OCI-LY1 (cell line): Measurements from ENCODE around the gene FAM20C.

ENCODE experiments used
- H2AFZ ChIP-seq: fragments of 200-600 bp; sonication (generic), shearing (Covaris generic); 2 replicates; pipeline ENCODE4 v1.6.0; 2014; ENCODE audit warnings: antibody characterized with exemption, mild to moderate bottlenecking, low read length
- H3F3A ChIP-seq: fragments of 200-600 bp; sonication (generic), shearing (Covaris generic); 2 replicates; pipeline ENCODE4 v1.6.0; 2014; ENCODE audit warnings: mild to moderate bottlenecking, antibody characterized with exemption, low read length, moderate library complexity; ENCODE audit not compliant: insufficient read depth
- H3K27ac ChIP-seq: fragments of 200-600 bp; sonication (generic); 2 replicates; pipeline ENCODE4 v1.5.1; 2014; ENCODE audit warnings: low read length, mixed run types, mild to moderate bottlenecking, low read depth; ENCODE audit not compliant: poor library complexity, severe bottlenecking
- H3K27me3 ChIP-seq: fragments of 200-600 bp; sonication (generic); 2 replicates; pipeline ENCODE4 v1.6.0; 2014; ENCODE audit warnings: antibody characterized with exemption, mild to moderate bottlenecking, low read length, moderate library complexity; ENCODE audit not compliant: insufficient read depth
- H3K36me3 ChIP-seq: fragments of 200-600 bp; sonication (generic); 2 replicates; pipeline ENCODE4 v1.6.1; 2014; ENCODE audit warnings: mild to moderate bottlenecking, antibody characterized with exemption, low read length, moderate library complexity, mixed read lengths; ENCODE audit not compliant: insufficient read depth
- H3K4me1 ChIP-seq: fragments of 200-600 bp; sonication (generic); 2 replicates; pipeline ENCODE4 v1.5.1; 2014; ENCODE audit warnings: mild to moderate bottlenecking, low read length, moderate library complexity; ENCODE audit not compliant: insufficient read depth, severe bottlenecking
- H3K4me2 ChIP-seq: fragments of 200-600 bp; sonication (generic), shearing (Covaris generic); 2 replicates; pipeline ENCODE4 v1.6.1; 2014; ENCODE audit warnings: low read length
- H3K4me3 ChIP-seq: fragments of 200-600 bp; sonication (generic); 2 replicates; pipeline ENCODE4 v1.5.1; 2014; ENCODE audit warnings: low read length, low read depth, mild to moderate bottlenecking, mixed read lengths; ENCODE audit not compliant: poor library complexity, severe bottlenecking
- H3K79me2 ChIP-seq: fragments of 200-600 bp; shearing (Covaris generic); 2 replicates; pipeline ENCODE4 v1.6.1; 2016; ENCODE audit warnings: mixed run types, low read length, mixed read lengths; ENCODE audit not compliant: insufficient read depth
- H3K9ac ChIP-seq: fragments of 200-600 bp; sonication (generic), shearing (Covaris generic); 2 replicates; pipeline ENCODE4 v1.6.1; 2014; ENCODE audit warnings: mild to moderate bottlenecking, low read length, mixed read lengths
- H3K9me2 ChIP-seq: fragments of 200-600 bp; sonication (generic), shearing (Covaris generic); 2 replicates; pipeline ENCODE4 v1.6.1; 2014; ENCODE audit warnings: low read depth, mild to moderate bottlenecking, low read length, mixed read lengths
- H3K9me3 ChIP-seq: fragments of 200-600 bp; shearing (Covaris generic); 2 replicates; pipeline ENCODE4 v1.6.1; 2014; ENCODE audit warnings: low read length, mixed read lengths
- H4K20me1 ChIP-seq: fragments of 200-600 bp; sonication (generic), shearing (Covaris generic); 2 replicates; pipeline ENCODE4 v1.6.0; 2016; ENCODE audit warnings: mild to moderate bottlenecking, low read length; ENCODE audit not compliant: insufficient read depth
- EZH2 ChIP-seq: fragments of 200-600 bp; sonication (generic), shearing (Covaris generic); IDR thresholded peaks from 2 replicates; pipeline ENCODE4 v1.8.0; 2017; ENCODE audit warnings: borderline replicate concordance, mixed run types, mild to moderate bottlenecking, antibody characterized with exemption, low read length, moderate library complexity, mixed read lengths
- TF ChIP-seq, protein P1 (sequence below): fragments of 200-600 bp; sonication (generic), shearing (Covaris generic); IDR thresholded peaks from 2 replicates; pipeline ENCODE4 v1.5.1; 2017; ENCODE audit warnings: mild to moderate bottlenecking, antibody characterized with exemption, low read length, moderate library complexity, mixed read lengths

Gene FAM20C

DNA sequence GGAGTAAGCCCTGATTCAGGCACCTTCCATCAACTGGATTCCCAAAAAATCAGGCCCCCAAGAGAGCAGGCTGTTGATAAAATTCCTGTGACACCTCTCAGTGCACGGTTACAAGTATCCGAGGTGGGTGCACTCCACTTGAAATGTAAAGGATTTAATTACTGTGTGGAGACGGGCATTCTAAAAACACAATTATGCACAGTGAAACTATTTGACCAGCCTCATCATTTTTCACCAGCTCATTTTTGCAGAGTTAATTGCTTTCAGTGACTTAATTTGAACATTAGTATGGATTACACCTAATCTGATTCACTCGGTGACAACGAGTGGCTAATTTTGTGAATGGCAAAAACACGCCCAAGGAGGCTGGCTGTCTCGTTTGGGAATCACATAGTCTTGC is 99.9 kb downstream of the FAM20C start:
- H3K4me3 ChIP-seq = no peak overlapping the region
- H3K79me2 ChIP-seq = no peaks in the 10 kb centered on the region
- H2AFZ ChIP-seq = no peak overlapping the region
- no peaks in the 10 kb centered on the region for H3K9me2 ChIP-seq
- H3K9me3 ChIP-seq = no peaks in the 10 kb centered on the region
- no peaks in the 10 kb centered on the region for H3K36me3 ChIP-seq
- no peaks in the 10 kb centered on the region for H3K27me3 ChIP-seq
- no peak overlapping the region for H3K9ac ChIP-seq
- H3K4me1 ChIP-seq = no peaks in the 10 kb centered on the region
- H4K20me1 ChIP-seq = no peaks in the 10 kb centered on the region
- H3F3A ChIP-seq = no peaks in the 10 kb centered on the region
- no peak for TF ChIP-seq EZH2
- TF ChIP-seq, protein P1, sequence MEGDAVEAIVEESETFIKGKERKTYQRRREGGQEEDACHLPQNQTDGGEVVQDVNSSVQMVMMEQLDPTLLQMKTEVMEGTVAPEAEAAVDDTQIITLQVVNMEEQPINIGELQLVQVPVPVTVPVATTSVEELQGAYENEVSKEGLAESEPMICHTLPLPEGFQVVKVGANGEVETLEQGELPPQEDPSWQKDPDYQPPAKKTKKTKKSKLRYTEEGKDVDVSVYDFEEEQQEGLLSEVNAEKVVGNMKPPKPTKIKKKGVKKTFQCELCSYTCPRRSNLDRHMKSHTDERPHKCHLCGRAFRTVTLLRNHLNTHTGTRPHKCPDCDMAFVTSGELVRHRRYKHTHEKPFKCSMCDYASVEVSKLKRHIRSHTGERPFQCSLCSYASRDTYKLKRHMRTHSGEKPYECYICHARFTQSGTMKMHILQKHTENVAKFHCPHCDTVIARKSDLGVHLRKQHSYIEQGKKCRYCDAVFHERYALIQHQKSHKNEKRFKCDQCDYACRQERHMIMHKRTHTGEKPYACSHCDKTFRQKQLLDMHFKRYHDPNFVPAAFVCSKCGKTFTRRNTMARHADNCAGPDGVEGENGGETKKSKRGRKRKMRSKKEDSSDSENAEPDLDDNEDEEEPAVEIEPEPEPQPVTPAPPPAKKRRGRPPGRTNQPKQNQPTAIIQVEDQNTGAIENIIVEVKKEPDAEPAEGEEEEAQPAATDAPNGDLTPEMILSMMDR = no peak
- no peak overlapping the region for H3K4me2 ChIP-seq
- H3K27ac ChIP-seq = no peak overlapping the region

DNA sequence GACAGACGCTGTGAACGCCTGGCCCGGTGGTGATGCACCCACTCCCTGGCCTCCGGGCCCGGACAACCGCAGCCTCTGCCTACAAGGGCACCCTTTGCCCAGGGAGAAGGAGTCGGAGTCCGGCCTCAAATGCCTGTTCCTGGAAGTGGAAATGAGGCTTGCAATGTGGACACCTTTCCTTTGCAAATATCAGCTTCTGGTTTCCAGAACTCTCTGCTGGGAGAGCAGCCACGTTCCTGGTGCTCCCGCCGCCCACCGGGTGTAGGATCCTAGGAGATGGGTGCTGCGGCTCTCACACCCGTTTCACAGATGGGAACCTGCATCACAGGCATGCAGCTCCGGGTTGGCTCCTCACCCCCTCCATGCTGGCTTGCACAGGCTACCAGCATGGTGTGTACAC is 100.5 kb downstream of the FAM20C start:
- Histone ChIP-seq H3K9me2 (no peaks in the 10 kb centered on the region), H3K9ac (no peak overlapping the region), H4K20me1 (no peaks in the 10 kb centered on the region), H3K4me1 (no peaks in the 10 kb centered on the region), H3K79me2 (no peaks in the 10 kb centered on the region), H3K36me3 (no peaks in the 10 kb centered on the region), H3K4me3 (no peak overlapping the region), H3K4me2 (no peak overlapping the region), H3F3A (no peaks in the 10 kb centered on the region), H3K27ac (no peak overlapping the region), H2AFZ (no peak overlapping the region), H3K27me3 (no peaks in the 10 kb centered on the region), H3K9me3 (no peaks in the 10 kb centered on the region)
- TF ChIP-seq, protein P1 = no peak
- no peak for TF ChIP-seq EZH2

DNA sequence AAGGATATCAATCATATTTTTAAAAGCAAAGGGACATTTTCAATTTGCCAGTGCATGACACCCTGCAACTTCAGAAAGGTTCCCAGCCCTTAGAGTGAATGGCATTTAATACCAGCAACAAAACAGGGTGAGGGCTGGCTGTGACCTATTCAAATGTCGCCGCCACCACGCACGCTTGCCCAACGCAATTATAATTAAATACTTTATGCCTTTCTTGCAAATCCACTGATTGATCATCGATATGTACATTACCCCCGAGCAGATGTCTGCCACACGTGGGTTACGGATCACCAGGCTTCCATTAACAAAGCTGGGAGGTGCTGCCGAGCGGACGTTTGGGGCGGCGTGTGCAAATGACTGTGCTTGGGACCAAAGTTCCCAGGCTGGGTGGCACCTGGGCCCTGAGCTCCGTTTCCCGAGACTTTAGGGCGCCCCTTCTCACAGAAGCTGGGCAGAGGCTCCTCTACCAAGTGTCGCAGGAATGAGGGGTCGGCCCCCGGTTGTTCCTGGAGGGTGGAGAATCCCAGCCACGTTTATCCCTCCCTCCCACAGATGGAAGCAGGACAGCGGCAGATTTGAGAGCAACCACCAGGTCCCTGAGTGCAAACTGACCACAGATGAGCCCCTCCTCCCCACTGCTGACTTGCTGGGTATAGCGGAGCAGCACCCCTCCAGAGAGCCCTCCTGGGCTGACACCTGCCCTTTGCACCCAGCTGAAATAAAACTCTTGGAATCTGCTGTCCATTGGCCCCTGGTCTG is 101.5 kb downstream of the FAM20C start:
- H3F3A ChIP-seq = no peaks in the 10 kb centered on the region
- no peaks in the 10 kb centered on the region for H3K79me2 ChIP-seq
- no peak overlapping the region for H3K9ac ChIP-seq
- no peak overlapping the region for H3K4me3 ChIP-seq
- no peak overlapping the region for H3K4me2 ChIP-seq
- H4K20me1 ChIP-seq = no peaks in the 10 kb centered on the region
- H3K4me1 ChIP-seq = no peaks in the 10 kb centered on the region
- H3K36me3 ChIP-seq = no peaks in the 10 kb centered on the region
- no peaks in the 10 kb centered on the region for H3K9me2 ChIP-seq
- TF ChIP-seq, protein P1 = no peak
- TF ChIP-seq EZH2 = no peak
- H2AFZ ChIP-seq = no peak overlapping the region
- no peaks in the 10 kb centered on the region for H3K9me3 ChIP-seq
- H3K27me3 ChIP-seq = no peaks in the 10 kb centered on the region
- no peak overlapping the region for H3K27ac ChIP-seq
